NB4 (cell line): ENCODE data around the gene GRAMD4.

Experiments
- DNase-seq: peaks from one replicate; pipeline ENCODE4 v3.0.0; 2010; ENCODE audit warnings: low read depth
- H3K4me3 ChIP-seq: one replicate; pipeline ENCODE4 v1.5.1; 2011; ENCODE audit warnings: mild to moderate bottlenecking, low read depth, low read length, moderate library complexity
- CTCF ChIP-seq: IDR thresholded peaks from one replicate; pipeline ENCODE4 v1.5.1; 2012; ENCODE audit warnings: low read depth, low read length
- MAX ChIP-seq: IDR thresholded peaks from 2 replicates; pipeline ENCODE4 v1.6.1; 2011; ENCODE audit warnings: low read depth, low read length
- MYC ChIP-seq: IDR thresholded peaks from 2 replicates; pipeline ENCODE4 v1.6.1; 2011; ENCODE audit warnings: low read depth, low read length
- POLR2A ChIP-seq: IDR thresholded peaks from 2 replicates; pipeline ENCODE4 v1.6.1; 2011; ENCODE audit warnings: mild to moderate bottlenecking; ENCODE audit not compliant: insufficient read length; ENCODE audit errors: extremely low read depth

Gene GRAMD4

GRCh38 chr22:46652847-46653331 lies 32.7 kb downstream of the GRAMD4 start:
- H3K4me3 ChIP-seq: no peak overlapping the region
- no peak for DNase-seq
- TF ChIP-seq CTCF (no peak), POLR2A (no peak), MAX (no peak), MYC (no peak)

- peak; percentile 37 for DNase-seq
Observed at GRCh38 chr22:46653596-46653995, 33.4 kb downstream of the GRAMD4 start.

GRCh38 chr22:46654426-46654825 lies 34.2 kb downstream of the GRAMD4 start:
- TF ChIP-seq MYC (no peak), CTCF (no peak), MAX (no peak), POLR2A (no peak)
- DNase-seq: no peak
- no peak overlapping the region for H3K4me3 ChIP-seq

More at GRCh38 chr22:46653596-46653995, 33.4 kb downstream of the GRAMD4 start:
- no peak overlapping the region for H3K4me3 ChIP-seq
- no peak for TF ChIP-seq CTCF
- no peak for TF ChIP-seq MAX
- TF ChIP-seq POLR2A: no peak
- no peak for TF ChIP-seq MYC

- DNase-seq: no peak
- TF ChIP-seq POLR2A (no peak), MAX (no peak), CTCF (no peak), MYC (no peak)
- no peak overlapping the region for H3K4me3 ChIP-seq
Observed at GRCh38 chr22:46654927-46655595, 34.9 kb downstream of the GRAMD4 start.

- no peak overlapping the region for H3K4me3 ChIP-seq
- DNase-seq: no peak
- TF ChIP-seq MYC: no peak
- no peak for TF ChIP-seq POLR2A
- TF ChIP-seq MAX: no peak
- TF ChIP-seq CTCF: no peak
Observed at GRCh38 chr22:46655861-46656608, 35.8 kb downstream of the GRAMD4 start.
